Duodenal mucosa (tissue), 2 donors: ENCODE data around the gene KCNIP4.
"Not testable (repeated sequence)": the region's sequence is repeated elsewhere in the genome, so short reads cannot be mapped to it uniquely, and the experiment has no call there.

ENCODE experiments used
- H3K27ac ChIP-seq: one replicate; pipeline ENCODE4 v1.7.0; 2013; ENCODE audit warnings: low read depth, low read length
- H3K27me3 ChIP-seq, 2 donors: one replicate each; pipeline ENCODE4 v1.7.0; 2013; ENCODE audit warnings: low read length in 2 of 2, control low read depth in 1 of 2; ENCODE audit not compliant: insufficient read depth in 2 of 2, control insufficient read depth in 1 of 2
- H3K36me3 ChIP-seq, 2 donors: one replicate each; pipeline ENCODE4 v1.7.0; 2013; ENCODE audit warnings: low read length in 2 of 2, control low read depth in 1 of 2; ENCODE audit not compliant: insufficient read depth in 2 of 2, control insufficient read depth in 1 of 2
- H3K4me1 ChIP-seq, 2 donors: one replicate each; pipeline ENCODE4 v1.7.0; 2013; ENCODE audit warnings: low read length in 2 of 2, control low read depth in 1 of 2; ENCODE audit not compliant: insufficient read depth in 2 of 2, control insufficient read depth in 1 of 2
- H3K4me3 ChIP-seq, 2 donors: one replicate each; pipeline ENCODE4 v1.7.0; 2013; ENCODE audit warnings: low read length in 2 of 2, low read depth in 1 of 2
- H3K9ac ChIP-seq, 2 donors: one replicate each; pipeline ENCODE4 v1.7.0; 2013; ENCODE audit warnings: low read length in 2 of 2, low read depth in 1 of 2
- H3K9me3 ChIP-seq, 2 donors: one replicate each; pipeline ENCODE4 v1.7.0; 2013; ENCODE audit warnings: low read length in 2 of 2, control low read depth in 1 of 2; ENCODE audit not compliant: control insufficient read depth in 1 of 2

KCNIP4 gene

GRCh38 chr4:20825505-20825904 lies 1123.1 kb downstream of the KCNIP4 start:
- H3K27me3 ChIP-seq, result no peaks in the 10 kb centered on the region
- H3K9me3 ChIP-seq, result peaks cover 0 to 6% of the 10 kb centered on the region in 2 donors
- no peak overlapping the region for H3K27ac ChIP-seq
- no peaks in the 10 kb centered on the region for H3K36me3 ChIP-seq
- H3K4me3 ChIP-seq, result no peak overlapping the region
- H3K4me1 ChIP-seq, result no peaks in the 10 kb centered on the region
- H3K9ac ChIP-seq, result no peak overlapping the region

- no peak overlapping the region for H3K27ac ChIP-seq
- no peak overlapping the region for H3K9ac ChIP-seq
- no peaks in the 10 kb centered on the region for H3K27me3 ChIP-seq
- peaks cover 0 to 4% of the 10 kb centered on the region in 2 donors for H3K9me3 ChIP-seq
- no peaks in the 10 kb centered on the region for H3K4me1 ChIP-seq
- H3K4me3 ChIP-seq, result no peak overlapping the region
- no peaks in the 10 kb centered on the region for H3K36me3 ChIP-seq
Observed at GRCh38 chr4:20816287-20816686, 1132.3 kb downstream of the KCNIP4 start.

- no peak overlapping the region for H3K27ac ChIP-seq
- H3K36me3 ChIP-seq, result no peaks in the 10 kb centered on the region
- H3K9me3 ChIP-seq, result no peaks in the 10 kb centered on the region
- H3K4me3 ChIP-seq, result no peak overlapping the region
- no peaks in the 10 kb centered on the region for H3K4me1 ChIP-seq
- no peaks in the 10 kb centered on the region for H3K27me3 ChIP-seq
- H3K9ac ChIP-seq, result no peak overlapping the region
Observed at GRCh38 chr4:20813700-20814099, 1134.9 kb downstream of the KCNIP4 start.

GRCh38 chr4:20809812-20810211 lies 1138.8 kb downstream of the KCNIP4 start:
- Histone ChIP-seq H3K4me1 (no peaks in the 10 kb centered on the region), H3K27ac (no peak overlapping the region), H3K27me3 (no peaks in the 10 kb centered on the region), H3K36me3 (no peaks in the 10 kb centered on the region), H3K9me3 (no peaks in the 10 kb centered on the region), H3K4me3 (no peak overlapping the region), H3K9ac (no peak overlapping the region)

GRCh38 chr4:20805716-20806115 lies 1142.9 kb downstream of the KCNIP4 start:
- Histone ChIP-seq H3K36me3 (no peaks in the 10 kb centered on the region), H3K9me3 (no peaks in the 10 kb centered on the region), H3K4me1 (no peaks in the 10 kb centered on the region), H3K4me3 (no peak overlapping the region), H3K27me3 (no peaks in the 10 kb centered on the region), H3K9ac (no peak overlapping the region), H3K27ac (no peak overlapping the region)

GRCh38 chr4:20787940-20788665 lies 1160.5 kb downstream of the KCNIP4 start:
- Histone ChIP-seq H3K27me3 (no peaks in the 10 kb centered on the region), H3K36me3 (no peaks in the 10 kb centered on the region), H3K9me3 (no peaks in the 10 kb centered on the region), H3K9ac (no peak overlapping the region), H3K4me1 (no peaks in the 10 kb centered on the region), H3K27ac (no peak overlapping the region), H3K4me3 (no peak overlapping the region)

- not testable (repeated sequence) for H3K9ac ChIP-seq, H3K4me1 ChIP-seq, H3K27me3 ChIP-seq, H3K4me3 ChIP-seq, H3K27ac ChIP-seq, H3K36me3 ChIP-seq, H3K9me3 ChIP-seq
Observed at GRCh38 chr4:20783134-20783533, 1165.4 kb downstream of the KCNIP4 start.

- Histone ChIP-seq H3K9me3 (peaks cover 0 to 3% of the 10 kb centered on the region in 2 donors), H3K9ac (no peak overlapping the region), H3K4me3 (no peak overlapping the region), H3K4me1 (no peaks in the 10 kb centered on the region), H3K27ac (no peak overlapping the region), H3K36me3 (no peaks in the 10 kb centered on the region), H3K27me3 (no peaks in the 10 kb centered on the region)
Observed at GRCh38 chr4:20778896-20779295, 1169.7 kb downstream of the KCNIP4 start.

- Histone ChIP-seq H3K4me3 (no peak overlapping the region), H3K9ac (no peak overlapping the region), H3K27me3 (no peaks in the 10 kb centered on the region)
Observed at GRCh38 chr4:20773144-20773997, 1175.2 kb downstream of the KCNIP4 start.

GRCh38 chr4:20764366-20764992 lies 1184.1 kb downstream of the KCNIP4 start:
- H3K27me3 ChIP-seq, result no peaks in the 10 kb centered on the region
- no peak overlapping the region for H3K27ac ChIP-seq
- H3K9me3 ChIP-seq, result no peaks in the 10 kb centered on the region
- H3K4me3 ChIP-seq, result no peak overlapping the region
- no peaks in the 10 kb centered on the region for H3K36me3 ChIP-seq
- H3K4me1 ChIP-seq, result no peaks in the 10 kb centered on the region
- no peak overlapping the region for H3K9ac ChIP-seq

More at GRCh38 chr4:20773144-20773997, 1175.2 kb downstream of the KCNIP4 start:
- Histone ChIP-seq H3K9me3 (no peaks in the 10 kb centered on the region), H3K27ac (no peak overlapping the region), H3K4me1 (no peaks in the 10 kb centered on the region), H3K36me3 (no peaks in the 10 kb centered on the region)
